HG02973 (cell line): ENCODE data around the gene ANKMY1.

ENCODE experiments used
- ATAC-seq: cut with Tn5 transposase; IDR thresholded peaks from one replicate; pipeline ENCODE4 v1.9.1; 2021; ENCODE audit warnings: moderate library complexity; ENCODE audit not compliant: unreplicated experiment

Gene ANKMY1

DNA sequence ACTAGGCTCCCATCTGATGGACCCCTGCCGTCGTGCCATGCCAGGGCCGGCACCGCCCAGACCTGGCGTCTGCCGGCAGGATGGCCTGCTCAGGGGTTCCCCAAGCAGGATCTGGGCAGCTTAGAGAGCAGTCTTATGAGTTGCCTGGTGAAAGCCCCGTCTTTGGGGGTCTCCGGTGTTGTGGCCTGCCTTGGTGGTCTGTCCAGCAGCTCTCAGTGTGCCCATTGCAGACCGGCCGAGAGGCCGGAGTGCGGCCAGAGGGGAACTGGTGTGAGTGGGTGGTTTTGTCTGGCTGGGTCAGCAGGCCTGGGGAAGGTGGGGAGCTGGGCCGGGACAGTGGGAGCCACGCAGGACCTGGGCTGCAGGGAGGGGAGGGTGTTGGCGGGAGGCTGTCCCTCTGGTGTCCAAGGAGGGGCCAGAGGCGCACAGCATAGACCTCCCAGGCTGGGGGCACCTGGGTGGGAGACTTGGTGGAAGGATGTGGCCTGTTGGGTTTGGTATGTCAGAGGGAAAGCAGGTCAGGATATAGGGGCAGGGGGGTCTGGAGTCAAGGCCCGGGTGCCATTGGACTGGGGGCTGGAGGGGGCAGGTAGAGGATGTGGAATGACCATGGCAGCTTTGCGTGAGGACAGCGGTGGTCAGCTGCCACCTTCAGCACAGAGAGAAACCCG is 105.9 kb downstream of the ANKMY1 start:
- no peak for ATAC-seq

DNA sequence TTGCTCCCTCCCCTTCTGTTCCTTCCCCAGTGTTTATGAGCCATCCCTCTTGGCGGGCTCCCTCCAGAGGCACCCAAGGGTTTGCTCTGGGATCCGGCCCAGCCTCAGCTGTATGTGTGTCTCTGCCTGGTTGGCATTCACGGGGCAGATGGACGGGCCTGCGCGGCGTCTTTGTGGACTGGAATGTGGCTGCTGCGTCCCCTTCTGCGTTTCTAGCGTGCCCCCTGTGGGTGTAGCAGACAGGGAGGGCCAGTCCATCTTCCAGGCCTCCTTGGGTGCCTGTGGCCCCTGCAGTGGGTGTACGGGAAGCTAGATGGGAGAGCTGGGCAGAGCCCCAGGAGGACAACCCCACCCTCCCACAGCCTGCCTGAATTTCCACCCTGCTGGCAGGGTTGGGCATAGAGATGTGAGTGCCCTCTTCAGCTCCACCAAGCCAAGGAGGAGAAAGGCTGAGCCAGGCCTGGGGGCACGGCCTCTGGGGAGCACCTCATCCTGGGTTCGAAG is 106.6 kb downstream of the ANKMY1 start:
- no peak for ATAC-seq

DNA sequence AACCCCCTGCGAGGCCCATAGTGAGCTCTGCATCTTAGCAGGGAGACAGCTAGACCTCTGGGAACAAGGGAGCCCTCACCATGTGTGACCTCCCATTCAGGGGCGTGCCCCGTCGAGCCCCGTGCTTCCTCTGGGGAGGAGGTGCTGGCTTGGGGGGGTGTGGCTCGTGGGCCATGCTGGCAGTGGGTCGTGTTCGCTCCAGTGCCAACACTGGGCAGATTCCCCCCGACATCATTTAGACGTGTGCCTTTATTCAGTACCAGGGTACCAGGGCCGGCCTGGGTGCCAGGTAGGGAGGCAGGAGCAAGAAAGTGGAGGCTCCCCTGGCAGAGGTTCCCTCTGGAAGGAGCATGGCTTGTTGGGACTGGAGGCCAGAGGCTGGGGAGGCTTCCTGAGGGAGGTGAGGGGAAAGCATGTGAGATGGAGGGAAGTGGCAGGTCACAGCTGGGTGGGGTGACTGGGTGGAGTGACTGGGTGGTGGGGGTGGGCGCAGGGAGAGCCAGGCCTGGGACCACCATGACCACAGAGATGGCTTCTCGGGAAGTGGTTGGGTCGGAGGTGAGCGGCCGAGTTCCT is 107.2 kb downstream of the ANKMY1 start:
- no peak for ATAC-seq

DNA sequence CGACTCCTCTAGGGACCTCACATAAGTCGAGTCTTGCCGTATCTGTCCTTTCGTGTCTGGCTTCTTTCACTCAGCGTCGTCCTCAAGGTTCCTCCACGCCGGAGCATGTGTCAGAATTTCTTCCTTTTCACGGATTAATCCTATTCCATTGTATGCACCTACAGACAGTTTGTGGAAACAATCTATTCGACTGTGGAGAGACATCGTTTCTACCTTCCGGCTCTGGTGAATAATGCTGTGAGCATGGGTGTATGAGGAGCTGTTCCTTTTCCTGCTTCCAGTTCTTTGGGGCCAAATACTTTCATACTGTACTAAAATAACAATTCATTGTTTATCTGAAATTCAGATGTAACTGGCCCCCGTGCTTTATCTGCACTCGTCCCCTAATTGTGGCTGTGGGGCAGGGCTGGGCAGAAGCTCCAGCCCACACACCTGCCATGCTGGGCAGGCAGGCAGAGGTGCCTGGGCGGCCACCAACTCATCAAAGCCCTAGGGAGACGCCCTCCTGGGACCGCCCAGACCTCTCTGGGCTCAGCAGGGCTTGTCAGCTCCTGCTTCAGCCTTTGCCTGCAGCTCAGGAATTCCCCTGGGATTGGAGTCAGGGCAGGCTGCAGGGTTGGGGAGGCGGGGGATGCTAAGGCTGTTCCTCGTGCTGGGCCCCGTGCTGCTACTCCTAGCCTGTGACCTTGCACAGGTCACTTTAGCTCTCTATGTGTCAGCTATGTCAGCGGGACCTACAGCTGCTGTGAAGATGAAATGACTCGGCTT is 107.8 kb downstream of the ANKMY1 start:
- ATAC-seq, result no peak

DNA sequence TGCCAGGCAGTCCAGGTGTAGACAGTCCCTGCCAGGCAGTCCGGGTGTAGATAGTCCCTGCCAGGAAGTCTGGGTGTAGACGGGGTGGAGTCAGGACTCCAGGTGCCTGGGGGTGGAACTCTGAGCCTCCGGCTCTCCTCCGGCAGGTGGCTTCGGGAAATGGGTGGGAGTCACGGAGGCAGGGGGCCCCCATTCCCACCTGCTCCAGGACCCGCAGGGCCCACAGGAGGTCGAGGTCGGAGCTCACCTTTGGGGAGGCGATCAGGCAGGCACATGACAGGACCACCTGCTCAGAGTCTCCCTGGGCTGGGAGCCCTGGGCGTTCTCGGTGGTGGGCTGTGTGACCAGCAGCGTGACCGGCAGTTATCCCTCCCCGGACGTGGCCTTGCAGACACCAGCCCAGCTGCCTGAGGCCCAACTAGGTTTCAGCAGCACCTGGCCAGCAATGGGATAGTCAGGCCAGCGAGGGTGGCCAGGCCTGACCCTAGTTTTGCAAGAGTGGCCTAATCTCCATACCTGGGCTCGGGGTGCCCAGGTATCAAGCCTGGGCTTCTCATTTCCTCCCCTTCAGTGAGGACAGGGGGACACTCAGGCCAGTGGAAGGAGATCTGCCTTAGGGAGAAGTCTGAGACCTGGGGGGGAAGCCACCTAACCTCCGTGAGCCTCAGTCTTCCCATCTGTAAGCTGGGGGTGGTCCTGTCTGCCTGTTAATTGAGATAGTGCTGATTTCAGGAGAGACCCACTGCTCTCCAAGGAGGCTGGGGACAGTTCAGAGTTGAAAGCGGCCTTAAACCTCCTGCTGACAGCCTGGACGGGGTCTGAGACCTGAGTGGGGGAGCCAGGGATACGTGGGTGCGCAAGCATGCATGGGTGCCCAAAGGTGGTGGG is 109.2 kb downstream of the ANKMY1 start:
- no peak for ATAC-seq

DNA sequence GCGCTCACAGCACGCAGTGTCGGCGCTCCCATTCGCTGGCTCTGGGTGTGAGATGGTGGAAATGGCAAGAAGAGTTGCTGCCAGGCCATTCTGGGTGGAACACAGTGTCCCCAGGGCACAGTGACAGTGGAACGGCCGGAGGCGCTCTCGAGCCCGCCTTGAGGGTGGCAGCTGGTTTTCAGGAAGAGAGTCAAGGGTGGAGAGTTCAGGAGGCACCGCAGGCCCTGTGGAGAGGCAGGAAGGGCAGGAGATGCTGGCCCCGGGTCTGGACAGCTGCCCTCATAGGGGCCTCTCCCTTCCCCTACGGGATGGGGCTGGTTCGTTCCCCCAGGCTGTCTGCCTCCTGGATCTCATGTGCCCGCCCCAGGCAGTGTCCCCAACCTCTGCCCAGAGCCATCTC is 109.9 kb downstream of the ANKMY1 start:
- ATAC-seq, result no peak

DNA sequence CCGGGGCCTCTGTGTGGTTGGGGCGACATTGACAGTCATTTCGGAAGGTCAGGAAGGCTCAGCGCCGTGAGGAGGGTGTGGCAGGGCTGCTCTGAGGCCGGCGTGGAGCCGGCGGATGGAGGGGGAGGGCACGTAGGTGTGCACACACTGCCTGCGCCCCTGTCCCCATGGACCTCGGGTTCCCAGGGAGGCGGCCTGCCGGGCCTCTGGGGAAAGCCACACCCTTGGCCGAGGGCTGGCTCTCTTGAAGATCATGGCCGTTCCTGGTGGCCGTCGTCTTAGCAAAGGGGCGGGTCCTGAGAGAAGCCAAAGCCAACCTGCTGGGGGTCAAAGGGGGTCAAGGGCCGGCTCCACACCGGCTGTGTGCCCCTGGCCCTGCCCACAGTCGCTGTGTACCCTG is 110.5 kb downstream of the ANKMY1 start:
- no peak for ATAC-seq

DNA sequence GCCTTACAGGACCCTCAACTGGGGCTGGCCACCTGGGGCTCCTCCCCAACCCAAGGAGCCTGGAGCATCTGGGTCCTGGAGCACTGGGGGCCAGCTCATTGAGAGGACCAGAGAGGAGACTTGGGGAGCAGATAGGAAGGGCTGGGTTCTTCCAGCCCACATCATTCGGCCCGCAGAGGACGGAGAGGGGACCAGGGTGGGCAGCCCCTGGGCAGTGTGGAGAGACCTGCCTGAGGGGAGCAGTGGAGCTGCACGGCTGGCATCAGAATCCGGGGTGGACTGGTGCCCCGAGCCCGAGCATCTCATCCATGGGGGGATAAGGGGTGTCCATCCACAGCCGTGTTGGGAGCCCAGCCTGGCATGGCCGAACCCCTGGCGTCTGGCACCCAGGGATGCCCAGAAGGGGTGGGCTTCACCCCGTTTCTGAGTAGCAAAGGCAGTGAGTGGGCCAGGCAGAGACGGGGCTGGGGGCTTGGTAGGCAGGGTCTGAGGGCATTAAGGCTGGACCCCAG is 111.1 kb downstream of the ANKMY1 start:
- no peak for ATAC-seq

DNA sequence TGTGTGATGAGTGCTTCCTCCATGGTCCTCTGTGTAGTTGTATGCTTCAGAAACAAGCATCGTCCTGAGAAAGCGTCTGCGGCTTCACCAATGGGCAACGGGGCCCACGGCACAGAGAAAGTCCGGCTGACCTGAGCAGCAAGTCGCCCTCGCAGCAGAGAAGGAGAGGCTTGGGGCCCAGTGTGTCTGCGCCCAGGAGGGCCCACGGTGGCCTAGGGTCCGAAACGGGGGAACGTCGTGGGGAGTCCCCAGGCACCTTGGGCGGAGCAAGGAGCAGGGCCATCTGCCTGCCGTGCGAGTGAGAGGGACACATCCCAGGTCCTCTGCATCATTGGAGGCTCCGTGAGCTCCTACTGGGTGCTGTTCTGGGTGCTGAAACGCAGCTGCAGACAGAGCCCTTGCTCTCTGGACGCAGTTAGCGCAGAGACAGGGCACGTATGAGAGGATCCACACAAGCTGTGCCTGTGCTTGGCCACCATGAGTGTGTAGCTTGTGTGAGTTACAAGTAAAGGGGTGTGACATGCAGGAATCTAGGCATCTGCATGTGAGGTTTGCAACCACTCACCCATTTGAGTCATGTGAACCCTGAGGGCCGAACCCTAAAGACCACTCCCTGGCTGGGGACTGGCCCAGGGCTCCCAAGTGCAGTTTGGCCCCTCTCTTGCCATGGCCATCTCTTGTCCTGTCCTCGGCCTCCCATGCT is 111.7 kb downstream of the ANKMY1 start:
- no peak for ATAC-seq

DNA sequence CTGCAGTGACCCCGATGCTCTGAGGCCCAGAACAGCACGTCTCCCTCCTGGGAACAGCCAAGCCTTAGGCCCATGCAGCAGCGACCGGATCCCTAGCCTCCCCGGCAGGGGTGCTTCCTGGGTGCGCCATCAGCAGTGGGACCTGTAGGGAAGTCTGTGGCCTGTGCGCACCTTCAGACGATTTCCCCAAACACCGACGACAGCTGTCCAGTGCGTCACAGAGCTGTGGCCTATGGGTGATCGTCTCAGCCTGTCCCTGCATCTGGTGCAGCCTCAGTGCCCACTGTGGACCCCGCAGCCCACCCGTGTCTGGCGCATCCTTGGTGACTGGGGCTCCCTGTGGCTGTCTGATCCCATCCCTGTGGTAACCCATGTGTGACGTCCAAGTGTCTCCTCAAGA is 113.3 kb downstream of the ANKMY1 start:
- ATAC-seq, result no peak

DNA sequence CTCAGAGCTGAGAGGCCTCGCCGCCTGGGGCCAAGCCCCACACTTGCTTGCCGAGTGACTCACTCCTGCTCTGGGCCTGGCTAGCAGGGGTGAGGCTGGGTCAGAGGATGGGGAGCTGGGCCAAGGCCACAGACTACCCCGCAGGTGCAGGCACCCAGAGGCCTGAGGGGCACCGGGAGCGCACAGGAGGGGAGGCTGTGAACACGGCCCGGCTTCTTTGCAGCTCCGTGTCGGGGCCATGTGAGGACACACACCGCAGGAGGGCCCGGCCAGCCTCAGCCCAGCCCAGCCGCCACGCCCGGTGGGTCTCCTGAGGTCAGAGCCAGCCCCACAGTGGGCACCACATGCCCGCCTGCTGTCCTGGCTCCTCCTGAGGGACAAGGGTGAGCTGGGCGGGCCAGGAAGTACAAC is 113.9 kb downstream of the ANKMY1 start:
- ATAC-seq, result no peak

DNA sequence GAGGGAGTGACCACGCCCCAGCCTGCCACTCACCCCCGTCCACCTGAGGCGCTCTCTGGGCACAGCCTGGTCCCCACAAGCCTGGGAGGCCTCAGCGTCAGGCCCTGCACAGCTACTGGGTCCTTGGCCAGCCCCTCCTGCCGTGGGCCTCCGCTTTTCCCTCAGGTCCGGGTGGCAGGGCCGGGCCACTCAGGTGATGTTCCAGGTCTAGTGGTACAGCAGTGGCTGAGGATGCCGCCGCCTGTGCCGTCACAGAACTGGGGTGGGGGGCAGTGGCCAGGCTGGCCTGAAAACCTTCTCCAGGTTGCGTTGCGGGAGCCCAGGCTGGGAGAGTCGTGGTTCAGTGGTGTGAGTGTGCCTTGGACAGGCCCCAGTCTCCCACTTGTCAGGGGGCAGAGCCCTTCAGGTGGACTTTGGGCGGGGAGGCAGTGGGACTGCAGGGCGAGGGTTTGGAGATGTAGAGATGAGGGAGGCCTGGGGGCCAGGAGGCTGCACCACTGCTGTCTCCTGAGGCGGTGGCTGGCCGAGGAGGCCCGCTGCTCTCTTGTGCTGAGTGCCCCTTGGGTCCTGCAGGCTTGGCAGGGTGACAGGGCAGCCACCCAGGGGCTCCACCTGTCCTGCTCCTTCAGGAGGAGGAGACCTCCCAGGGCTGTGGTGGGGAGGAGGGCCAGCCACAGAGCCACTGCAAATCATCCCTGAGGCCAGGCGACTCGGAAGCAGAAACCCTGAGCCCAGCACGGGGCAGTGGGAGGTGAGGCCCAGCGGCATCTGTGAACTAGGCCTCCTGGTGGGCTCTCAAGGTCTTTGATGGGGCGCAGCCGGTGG is 114.7 kb downstream of the ANKMY1 start:
- no peak for ATAC-seq

DNA sequence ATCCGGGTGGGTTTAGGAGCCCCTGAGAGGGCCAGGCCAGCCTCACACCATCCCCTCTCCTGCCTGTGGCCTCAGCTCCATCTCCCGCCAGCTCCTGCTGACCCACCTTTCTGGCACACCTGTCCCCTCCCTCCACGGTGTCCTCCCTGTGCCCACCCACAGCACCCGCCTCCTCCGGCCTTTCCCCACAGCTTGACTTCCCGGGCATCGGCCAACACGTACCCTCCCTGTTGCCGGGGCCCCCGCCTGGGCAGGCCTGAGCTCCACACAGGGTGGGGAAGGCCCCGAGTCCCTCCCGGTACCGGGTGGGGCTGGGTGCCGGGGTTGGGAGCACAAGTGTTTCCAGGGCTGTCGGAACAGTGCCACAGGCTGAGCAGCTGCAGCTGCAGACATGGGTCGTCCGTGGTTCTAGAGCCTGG is 115.8 kb downstream of the ANKMY1 start:
- ATAC-seq, result no peak

DNA sequence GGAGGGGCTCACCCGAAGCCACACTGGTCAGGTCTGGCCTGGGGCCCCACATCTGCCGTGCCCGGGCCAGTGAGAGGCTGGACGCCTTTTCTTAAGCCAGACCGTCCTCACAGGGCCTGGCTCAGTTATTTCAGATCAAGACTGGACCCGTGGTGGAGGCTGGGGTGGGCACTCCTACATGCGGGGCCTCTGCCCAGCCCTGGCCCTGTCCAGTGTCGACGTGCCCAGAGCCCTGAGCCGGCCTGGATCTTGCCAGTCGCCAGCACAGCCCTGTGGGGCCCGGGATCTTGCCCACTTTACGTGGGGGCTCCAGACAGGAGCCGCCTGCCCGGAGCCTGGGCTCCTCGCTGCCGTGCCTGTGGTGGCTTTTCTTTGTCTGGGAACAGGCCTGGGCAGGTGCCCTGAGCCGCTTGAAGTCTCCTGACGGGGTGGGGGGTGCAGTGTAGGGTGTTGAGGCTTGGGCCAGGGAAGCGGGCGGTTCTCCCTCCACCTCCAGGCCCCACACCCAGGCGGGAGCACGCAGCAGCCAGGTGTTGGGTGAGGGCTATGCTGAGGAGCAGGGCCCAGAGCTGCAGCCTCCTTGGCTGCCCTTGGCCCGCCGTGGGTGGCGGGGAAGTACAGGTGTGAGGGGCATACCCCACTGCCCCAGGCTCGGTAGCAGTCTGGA is 116.3 kb downstream of the ANKMY1 start:
- no peak for ATAC-seq

DNA sequence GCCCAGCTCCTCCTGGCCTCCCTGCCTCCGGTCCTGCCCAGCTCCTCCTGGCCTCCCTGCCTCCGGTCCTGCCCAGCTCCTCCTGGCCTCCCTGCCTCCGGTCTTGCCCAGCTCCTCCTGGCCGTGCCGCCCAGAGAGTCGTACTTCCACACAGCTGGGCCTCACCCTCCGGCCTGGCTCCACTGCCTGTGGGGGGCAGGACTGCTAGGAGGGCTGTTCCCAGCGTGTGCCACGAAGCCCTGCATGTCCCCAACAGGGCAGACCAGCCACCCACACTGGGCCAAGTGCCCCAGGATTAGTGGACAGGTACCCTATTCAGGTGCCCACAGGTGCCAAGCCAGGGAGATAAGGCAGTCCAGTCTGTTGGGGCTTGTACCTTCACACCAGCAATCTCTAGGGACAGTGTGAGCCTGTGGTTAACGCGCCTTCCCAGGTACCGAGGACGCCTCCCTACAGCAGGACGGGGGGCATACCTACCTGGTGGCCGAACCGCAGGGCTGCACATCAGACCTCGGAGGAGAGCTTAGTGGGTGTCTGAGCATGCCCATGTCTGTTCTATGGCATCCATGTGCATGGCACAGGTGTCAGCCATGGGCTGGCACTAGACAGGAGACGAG is 117.0 kb downstream of the ANKMY1 start:
- ATAC-seq, result no peak

DNA sequence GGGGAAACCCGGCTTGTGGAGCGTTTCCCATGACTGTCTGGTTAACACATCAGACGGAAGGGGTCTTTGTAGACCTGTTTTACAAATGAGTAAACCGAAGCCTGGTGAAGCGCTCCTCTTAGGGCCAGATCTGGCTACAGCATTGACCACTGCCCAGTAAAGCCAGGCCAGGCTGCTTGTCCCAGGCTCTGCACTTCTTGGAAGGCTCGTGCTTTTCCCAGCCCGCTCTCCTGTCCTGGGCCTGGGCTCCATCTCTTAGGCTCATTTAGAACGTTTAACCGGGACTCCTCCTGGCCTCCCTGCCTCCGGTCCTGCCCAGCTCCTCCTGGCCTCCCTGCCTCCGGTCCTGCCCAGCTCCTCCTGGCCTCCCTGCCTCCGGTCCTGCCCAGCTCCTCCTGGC is 117.5 kb downstream of the ANKMY1 start:
- no peak for ATAC-seq

DNA sequence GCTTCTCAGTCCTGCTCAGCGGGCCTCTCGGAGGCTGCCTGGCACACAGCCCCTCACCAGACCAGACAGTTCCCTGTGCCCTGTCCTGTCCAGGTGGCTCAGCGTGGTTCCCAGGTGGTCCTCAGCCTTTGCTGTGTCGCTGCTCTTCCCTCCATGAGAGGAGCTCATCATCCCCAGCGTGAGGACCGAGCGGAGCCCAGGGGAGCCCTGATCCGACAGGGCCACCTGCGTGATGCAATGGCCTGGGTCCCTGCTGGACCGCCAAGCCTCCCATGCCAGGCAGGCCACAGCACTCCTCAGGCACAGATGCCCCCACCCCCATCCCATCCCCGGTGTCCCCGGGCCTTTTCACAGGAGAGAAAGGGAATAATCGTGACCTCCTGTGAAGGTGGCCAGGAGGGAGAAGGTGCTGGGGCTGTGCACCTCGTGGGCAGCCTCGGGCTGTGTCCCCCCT is 118.1 kb downstream of the ANKMY1 start:
- ATAC-seq, result no peak
